SHP77 treated with DMSO at 0.1 percent for 48 hours (cell line): ENCODE results near the gene ACOT7.
"Not testable (repeated sequence)": the region's sequence is repeated elsewhere in the genome, so short reads cannot be mapped to it uniquely, and the experiment has no call there.

Source experiments
- DNase-seq: peaks from one replicate; lab custom pipeline; 2025; lab: John Stamatoyannopoulos, UW

The ACOT7 gene

DNA sequence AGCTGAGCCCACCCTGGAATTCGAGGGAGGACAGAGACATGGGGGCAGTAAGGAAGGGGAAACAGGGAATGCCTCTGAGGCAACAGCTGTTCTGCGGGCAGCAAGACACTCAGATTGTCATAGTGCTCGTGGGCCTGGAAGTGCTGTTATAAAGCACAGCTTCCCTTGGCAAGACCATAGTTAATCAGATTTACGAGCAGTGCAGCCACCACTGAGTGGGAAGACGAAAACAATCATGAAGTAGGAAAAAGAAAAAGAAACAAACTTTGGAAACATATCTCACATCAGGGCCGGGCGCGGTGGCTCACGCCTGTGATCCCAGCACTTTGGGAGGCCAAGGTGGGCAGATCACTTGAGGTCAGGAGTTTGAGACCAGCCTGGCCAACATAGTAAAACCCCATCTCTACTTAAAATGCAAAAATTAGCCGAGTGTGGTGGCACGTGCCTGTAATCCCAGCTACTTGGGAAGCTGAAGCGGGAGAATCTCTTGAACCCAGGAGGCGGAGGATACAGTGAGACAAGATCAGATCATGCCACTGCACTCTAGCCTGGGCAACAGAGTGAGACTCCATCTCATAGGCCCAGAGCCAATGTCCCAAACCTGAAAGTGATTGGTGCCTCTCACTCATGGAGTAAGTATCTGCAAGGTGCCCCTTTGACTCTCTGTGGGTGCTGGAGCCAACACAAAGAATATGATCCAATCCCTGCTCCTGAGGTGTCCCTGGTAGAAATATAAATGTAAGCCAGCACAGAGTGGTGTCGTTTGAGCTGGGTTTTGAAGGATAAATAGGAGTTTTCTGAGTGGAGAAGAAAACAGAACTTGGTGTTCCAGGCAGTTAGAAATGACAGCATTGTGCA is 77.1 kb downstream of the ACOT7 start:
- DNase-seq = no peak

DNA sequence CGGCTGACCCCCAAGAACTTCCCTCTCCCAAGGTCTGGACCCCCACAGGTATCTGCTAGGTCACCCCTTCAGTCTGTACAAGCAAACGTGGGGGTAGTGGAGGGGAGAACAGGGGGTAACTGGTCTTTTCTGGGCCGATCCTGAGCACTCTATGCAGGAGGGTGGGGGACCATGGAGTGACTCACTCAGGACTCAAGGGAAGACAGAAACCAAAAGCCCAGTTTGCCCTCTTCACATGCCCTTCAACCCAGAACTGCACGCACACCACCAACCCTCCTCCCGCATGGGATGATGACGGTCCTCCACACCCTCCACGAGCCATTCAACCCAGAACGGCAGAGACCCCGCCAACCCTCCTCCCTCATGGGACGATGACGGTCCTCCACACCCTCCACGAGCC is 79.1 kb downstream of the ACOT7 start:
- DNase-seq = no peak

DNA sequence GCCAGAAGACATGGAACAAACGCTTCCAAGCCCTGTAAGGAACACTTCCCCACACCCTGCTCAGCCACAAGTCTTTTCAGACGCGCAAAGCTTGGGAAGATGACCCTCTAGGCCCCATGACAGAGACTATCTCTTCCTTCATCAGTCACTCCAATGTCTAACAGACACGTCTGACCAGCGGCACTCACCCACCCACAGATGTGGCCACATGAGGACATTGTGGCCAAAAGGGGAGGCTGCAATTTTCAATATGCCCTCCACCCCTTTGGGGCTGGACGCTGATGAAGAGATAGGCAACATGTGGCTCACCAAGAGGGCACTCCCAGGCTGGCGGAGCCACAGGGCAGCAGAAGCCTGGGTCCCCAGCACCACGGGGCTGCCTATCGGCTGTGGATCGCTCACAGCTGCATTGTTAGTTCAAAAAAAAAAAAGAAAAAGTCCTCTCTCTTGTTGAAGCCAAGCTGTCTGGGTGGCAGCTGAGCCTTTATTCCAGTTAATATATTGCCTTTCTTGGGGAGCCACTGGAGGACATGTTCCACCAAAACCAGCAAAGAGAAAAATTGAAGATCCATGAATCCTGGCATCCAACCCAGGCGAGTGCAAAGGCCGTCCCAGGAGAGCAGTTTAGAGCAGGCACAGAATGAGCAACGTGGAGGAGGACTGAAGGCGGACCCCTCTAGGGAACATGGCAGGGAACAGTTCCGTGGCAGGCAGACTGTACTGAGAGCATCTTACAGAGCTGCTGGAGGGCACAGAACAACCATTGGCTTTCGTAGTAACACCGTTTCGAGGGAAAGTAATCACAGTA is 80.0 kb downstream of the ACOT7 start:
- no peak for DNase-seq

DNA sequence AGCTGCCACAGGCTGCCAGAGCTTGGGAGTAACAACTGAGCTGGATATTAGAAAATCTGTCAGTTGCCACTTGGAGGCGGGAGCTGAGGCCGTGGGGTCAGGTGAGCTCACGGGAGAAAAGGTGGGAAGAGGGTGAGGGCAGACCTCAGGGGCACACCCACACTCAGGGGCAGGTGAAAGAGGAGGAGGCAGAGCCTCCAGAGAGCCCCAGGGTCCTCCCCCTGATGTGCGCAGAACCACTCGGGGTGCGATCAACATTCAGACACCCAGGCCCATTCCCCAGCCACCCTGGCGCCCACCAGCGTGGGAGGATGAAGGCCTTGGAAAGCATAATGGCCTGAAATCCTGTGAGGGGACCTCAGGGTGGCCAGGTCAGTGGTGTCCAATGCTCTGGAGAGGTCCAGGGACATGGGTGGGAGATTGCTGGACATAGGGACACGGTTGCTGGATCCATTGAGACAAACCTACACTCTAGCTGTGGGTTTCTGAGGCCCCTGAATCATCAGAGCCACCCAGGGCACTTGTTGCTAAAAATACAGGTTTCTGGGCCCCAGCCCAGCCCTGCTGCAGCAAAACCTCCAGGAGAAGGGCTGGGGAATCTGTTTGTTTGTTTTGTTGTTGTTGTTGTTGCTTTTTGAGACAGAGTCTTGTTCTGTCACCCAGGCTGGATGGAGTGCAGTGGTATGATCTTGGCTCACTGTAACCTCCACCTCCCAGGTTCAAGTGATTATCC is 83.3 kb downstream of the ACOT7 start:
- no peak for DNase-seq

DNA sequence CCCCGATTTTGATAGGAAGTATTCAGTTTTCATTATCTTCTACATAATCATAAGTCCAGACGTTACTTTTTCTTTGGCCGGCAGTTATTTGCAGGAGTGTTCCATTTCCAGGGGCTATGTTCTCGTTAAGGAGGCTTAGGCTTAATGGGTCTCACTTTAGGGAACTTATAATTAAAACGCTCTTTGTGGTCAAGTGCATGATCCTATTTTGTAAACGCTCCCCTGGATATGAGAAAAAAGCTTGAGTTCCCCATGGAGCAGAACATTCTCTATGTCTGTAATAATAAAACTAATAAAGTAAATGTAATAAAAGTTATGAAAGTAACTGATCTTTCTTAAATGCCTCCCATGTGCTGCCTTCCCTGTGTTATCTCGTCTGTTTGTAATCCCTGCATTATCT is 84.0 kb downstream of the ACOT7 start:
- DNase-seq = no peak

DNA sequence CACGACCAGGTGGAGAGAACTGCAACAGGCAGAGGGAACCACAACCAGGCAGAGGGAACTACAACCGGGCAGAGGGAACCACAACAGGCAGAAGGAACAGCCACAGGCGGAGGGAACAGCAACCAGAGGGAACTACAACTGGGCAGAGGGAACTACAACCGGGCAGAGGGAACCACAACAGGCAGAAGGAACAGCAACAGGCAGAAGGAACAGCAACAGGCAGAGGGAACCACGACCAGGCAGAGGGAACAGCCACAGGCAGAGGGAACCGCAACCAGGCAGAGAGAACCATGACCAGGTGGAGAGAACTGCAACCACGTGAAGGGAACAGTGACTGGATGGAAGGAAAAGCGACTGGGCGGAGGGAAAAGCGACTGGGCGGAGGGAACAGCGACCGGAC is 85.1 kb downstream of the ACOT7 start:
- no peak for DNase-seq

DNA sequence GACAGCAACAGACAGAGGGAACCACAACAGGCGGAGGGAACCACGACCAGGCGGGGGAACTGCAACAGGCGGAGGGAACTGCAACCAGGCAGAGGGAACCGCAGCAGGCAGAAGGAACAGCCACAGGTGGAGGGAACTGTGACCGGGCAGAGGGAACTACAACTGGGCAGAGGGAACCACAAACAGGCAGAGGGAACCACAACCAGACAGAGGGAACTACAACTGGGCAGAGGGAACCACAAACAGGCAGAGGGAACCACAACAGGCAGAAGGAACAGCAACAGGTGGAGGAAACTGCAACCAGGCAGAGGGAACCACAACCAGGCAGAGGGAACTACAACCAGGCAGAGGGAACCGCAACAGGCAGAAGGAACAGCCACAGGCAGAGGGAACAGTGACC is 85.9 kb downstream of the ACOT7 start:
- DNase-seq = not testable (repeated sequence)

DNA sequence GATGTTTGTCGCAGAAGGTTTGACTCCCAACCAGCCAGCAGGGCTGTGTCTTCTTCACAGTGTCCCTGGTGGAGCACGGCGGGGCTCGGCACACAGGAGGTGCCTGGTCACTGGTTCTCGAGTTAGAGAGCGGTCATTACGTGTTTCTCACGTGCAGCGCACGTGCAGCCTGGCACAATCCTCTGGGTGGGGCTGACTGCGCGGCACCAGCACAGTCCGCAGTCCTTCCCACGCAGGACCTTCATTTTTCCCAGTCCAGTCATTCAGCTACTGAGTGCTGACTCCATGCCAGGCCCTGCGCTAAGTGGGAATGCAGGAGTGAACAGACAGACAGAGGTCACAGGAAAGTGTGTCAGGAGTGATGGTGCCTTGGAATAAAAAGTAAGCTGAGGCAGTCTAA is 86.5 kb downstream of the ACOT7 start:
- no peak for DNase-seq

DNA sequence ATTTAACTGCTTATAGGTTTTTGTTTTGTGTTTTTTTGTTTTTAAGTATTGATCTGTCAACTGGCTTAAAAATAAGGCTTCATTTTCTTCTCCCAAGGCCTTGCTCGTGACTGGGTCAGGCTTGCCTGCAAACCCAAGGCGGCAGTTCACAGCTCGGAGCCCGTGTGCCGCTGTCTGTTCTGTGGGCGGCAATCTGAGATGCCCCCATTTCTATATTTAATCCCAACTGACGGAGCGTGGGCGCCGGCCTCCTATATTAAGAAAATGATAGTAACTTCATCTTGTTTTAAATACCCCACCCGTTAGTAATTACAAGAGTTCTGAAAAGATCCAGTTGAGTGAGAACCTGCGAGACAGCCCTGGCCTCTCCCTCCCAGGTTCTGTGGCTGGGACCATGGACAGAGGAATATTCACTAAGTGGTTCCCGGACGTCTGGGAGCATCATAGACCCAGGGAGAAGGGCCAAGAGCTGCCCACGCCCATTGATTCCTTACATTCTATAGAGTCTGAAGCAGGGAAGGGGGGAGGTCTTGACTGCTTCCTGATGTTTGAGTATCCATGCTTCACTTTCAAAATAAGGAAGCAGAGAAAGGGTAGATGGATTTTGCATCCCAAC is 90.1 kb downstream of the ACOT7 start:
- DNase-seq = no peak

DNA sequence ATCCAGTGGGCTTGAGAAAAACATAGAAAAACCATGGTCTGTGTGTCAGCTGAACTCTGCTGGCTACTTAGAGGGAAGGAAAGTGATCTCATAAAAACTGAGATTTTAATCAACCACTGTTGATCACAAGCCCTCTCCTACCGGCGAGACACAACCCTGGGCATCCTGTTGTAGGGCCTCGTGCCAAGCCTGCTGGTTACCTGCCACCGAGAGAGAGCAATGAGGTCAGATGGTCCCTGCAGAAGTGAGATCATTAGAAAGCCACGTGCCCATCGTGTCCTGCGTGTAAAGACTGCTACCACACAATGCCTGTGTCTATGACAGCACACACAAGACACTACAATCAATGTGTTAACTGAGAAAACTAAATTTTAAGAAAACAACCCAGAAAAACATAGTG is 91.0 kb downstream of the ACOT7 start:
- DNase-seq = no peak

DNA sequence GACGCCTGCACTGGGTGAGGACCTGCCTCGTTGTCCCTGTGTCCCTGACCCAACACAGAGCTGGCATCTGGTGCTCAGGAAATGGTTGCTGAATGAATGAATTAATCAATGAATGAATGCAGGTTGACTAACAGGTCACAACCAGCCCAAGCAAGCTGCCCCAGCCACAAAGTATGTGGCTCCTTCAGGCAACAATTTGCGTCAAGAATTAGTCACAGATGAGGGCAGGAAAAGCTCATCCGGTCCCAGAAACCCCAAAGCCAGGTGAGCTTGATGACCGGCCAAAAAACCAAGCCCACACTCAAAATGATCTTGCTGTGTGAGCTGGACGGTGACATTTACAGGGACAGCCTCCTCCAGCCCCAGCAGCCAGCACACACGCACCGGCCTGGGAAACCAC is 92.0 kb downstream of the ACOT7 start:
- DNase-seq = no peak

DNA sequence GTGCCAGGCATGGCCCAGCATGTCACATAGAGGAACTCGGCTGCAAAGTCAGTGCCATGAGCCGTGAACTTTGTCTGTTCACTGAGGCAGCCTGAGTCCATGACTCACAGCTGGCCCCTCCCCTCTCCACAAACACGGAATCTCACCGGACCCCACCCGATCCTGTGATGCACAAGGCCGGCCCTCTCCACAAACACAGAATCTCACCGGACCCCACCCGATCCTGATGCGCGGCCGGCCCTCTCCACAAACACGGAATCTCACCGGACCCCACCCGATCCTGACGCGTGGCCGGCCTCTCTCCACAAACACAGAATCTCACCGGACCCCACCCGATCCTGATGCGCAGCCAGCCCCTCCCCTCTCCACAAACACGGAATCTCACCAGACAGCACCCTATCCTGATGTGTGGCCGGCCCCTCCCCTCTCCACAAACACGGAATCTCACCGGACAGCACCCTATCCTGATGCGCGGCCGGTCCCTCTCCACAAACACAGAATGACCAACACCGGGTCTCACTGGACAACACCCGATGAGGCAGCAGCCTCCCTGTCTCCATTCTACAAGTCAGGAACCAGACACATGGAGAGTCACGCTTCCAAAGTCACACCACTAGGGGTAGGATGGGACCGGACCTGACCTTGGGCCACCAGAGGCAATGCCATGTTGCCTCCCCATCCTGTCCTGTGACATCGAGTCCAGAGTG is 93.1 kb downstream of the ACOT7 start:
- DNase-seq = no peak

DNA sequence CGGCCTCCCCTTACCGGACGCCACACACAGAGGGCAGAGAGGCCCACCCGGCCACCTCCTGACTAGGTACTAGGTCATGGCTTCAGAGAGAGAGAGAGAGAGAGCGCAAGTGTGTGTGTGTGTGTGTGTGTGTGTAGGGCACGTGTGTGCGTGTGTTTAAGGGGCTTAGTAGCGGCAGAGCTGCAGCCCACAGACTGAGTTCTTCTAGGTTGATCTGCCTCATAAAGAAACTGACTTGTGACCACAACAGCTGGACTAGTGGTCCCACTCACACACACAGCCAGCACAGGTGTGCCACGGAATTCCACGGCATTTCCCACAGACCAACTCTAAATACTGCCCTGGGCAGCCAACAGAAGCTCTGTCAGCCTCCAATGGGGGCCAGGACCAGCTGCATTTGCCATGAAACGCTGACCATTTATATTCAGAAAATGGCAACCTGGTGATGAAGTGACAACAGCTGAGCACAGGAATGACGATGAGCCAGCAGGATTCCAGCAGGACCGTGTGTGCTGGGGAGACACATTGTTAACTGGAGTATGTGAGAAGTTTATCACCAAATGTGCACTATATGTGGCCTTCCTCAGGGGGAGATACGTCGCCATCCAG is 93.9 kb downstream of the ACOT7 start:
- no peak for DNase-seq

DNA sequence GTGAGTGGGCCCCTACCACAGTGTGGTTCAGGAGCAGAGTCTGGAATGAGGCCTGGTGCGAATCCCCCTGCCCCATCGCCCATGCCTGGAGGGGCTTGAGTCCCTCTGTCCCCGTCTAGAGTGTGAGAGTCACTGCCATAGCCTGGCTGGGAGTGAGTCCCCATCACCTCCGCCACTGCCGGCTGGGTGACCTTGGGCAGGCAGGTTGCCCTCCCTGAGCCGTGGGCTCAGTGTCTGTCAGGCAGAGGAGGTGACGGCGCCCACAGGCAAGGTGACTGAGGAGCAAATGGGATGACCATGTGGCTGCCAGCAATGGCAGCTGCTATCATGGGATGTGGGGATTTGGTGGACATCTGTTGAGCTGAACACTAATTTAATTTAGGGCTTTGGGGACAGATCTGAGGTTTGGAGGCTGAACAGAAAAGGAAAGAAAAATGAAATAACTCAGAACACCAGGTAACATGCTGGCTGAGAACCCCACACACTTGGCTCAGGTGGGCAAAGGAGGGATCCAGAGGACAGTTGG is 94.6 kb downstream of the ACOT7 start:
- DNase-seq = no peak

DNA sequence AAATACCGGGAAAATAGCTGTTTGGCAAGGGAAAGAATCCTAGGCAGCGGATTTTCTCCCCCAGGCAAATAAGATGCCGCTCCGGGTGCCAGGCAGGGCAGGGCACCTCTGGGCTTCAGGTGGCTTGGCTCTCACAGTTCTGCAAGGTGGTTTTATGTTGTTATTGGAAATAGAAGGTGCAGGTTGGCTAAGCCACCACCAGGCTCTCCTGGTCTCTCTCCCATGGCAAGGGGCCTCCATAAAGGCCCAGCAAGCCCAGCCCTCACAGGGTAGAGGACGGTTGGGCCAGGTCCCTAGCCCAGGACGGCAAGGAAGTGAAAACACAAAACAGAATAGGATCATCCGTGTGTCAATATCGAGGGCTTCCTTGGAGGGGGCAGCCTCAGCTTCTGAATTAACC is 95.0 kb downstream of the ACOT7 start:
- no peak for DNase-seq

DNA sequence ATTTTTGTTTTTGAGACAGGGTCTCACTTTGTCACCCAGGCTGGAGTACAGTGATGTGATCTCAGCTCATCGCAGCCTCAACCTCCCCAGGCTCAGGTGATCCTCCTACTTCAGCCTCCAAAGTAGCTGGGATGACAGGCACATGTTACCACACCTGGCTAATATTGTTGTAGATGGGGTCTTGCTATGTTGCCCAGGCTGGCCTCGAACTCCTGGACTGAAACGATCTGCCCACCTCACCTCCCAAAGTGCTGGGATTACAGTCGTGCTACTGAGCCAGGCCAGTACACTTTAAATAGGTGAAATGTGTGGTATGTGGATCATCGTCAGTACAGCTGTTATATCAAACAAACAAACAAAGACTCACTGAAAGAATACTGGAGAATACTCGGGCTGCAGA is 97.7 kb downstream of the ACOT7 start:
- no peak for DNase-seq

DNA sequence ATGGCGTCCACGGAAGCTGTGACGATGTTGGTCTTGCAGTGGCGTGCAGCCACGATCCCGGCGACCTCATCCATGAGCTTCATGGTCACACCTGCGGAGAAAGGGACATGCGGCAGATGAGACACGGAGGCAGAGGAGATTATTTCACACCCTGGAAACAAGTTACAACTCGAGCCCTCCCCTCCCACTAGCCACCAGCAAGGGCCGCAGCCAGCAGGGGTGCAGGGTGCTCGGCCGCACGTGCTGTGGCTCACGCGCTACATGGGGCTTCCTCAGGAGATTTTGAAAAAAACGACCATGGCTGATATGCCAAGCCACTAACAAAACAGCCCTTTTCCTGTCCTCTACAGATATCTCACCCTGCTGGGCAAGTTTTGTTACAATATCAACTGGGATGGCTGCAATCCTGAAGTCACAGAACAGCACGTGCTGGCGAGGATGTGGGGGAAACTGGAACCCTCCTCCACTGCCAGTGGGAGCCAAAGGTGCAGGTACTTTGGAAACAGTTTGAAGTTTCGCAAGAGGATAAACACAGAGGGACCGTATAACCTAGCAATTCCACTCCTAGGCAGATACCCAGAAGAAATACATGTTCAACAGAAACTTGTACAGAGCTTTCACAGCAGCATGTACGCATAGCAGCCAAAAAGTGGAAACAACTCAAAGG is 98.5 kb downstream of the ACOT7 start:
- no peak for DNase-seq

DNA sequence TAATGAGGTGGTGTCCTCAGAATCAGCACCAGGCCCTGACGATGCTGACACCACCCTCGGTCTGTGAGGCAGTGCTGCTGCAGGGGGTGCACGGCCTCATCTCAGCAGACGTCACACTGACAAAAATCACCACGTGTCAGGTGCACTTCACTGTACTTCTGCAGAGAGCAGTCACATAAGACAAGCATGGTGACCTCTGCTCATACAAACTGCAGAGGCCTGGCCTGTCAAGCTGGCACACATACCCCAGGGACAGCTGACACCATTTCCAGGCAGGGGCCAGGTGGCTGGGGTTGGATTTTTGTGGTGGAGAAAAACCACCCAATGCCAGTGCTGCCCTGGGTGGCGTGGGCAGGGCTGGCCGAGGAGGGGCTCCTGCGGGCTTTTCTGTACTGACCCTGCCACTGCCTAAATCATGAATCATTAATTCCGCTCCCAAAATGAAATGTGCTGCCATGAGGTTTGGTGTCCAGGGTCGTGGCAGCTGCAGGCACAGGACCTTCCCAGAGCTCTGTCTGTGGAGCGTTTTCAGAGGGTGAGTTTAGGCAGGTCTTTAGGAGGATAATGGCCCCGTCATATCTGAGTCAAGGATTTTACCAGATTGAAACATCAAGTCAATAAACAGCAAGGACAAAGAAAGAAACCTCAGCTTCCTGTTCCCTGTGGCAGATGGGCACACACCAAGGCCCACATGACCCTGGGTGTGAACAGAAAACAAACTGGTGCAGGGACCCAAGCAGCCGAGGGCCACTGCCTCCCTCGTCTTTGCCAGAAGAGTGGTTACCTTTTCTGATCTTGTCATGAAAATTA is 99.3 kb downstream of the ACOT7 start:
- DNase-seq = no peak

DNA sequence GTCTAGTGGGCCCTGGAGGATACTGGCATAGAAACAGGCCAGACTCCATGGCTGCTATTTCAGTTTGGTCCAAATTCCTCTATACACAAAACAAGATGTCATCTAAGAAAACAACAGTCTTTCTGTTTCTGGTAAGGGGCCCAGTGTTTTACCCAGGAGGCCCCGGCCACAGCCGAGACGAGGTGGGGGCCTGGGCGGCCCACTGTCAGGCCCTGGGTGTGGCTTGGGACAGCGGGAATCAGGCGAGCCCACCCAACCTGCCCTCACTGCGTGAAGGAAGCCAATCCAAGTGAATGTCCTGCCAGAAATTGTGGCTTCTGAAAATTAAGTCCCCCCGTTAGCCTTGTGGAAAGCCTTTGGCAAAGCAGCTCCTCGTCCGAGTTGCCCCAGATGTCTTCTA is 101.5 kb downstream of the ACOT7 start:
- DNase-seq = no peak

DNA sequence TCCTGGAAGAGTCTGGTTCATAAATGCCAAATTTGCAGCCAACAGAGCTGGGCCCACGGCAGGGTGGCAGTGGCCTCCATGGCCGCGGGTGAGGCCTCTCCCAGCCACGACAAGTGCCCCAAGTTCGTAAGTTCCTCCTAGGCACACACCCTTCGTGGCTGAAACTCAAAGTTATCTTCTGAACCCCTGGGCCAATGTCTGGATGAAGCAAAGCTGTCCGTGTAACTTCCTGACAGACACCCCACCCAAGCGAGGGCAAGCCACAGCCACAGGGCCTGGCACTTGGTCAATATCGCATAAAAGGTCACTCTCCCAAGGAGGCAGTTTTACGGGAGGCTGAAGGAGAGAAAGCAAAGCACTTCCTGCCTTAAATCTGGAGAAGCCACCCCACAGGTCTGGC is 104.9 kb downstream of the ACOT7 start:
- DNase-seq = no peak
